ENCODE measurements around the gene STAG1.

DNA sequence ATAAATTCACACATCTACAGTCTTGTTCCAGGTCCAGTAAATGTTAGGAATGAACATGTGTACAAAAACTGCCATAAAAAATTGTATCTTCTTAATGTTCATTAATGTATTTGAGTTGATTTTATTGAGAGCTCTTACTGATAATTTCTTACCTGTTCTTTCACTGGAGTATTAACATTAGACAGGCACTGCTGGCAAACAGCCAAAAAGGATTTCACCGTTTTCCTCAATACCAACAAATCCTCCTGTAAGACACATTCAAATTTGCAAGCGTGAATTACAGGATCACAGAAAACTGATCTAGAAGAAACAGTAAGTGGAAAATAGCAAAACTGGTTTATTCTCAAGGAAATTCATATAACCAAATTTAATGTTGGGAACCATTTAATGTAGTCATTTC lies 374.7 kb downstream of the STAG1 start:
- TF ChIP-seq CTCF (IDR thresholded peaks at IDR 0.05; ENCODE audit: poor library complexity) (no peak), EZH2phosphoT487 (IDR thresholded peaks at IDR 0.05; ENCODE audit: low read depth, severe bottlenecking, unreplicated experiment) (no peak)

Data from hepatocyte (in vitro differentiated cells).